ENCODE data around the gene ZNF664. TPM values are rescaled to one million over a fixed set of nuclear protein-coding genes. Genes with fewer than 3 reads are reported as not detected.

The ZNF664 gene
- total and polyA plus RNA-seq, 9 of the 15 experiments (the other 6 are each of a cell fraction or from before 2014, with no cell fraction given) = 3.3 to 101 (median 63.6) TPM

DNA sequence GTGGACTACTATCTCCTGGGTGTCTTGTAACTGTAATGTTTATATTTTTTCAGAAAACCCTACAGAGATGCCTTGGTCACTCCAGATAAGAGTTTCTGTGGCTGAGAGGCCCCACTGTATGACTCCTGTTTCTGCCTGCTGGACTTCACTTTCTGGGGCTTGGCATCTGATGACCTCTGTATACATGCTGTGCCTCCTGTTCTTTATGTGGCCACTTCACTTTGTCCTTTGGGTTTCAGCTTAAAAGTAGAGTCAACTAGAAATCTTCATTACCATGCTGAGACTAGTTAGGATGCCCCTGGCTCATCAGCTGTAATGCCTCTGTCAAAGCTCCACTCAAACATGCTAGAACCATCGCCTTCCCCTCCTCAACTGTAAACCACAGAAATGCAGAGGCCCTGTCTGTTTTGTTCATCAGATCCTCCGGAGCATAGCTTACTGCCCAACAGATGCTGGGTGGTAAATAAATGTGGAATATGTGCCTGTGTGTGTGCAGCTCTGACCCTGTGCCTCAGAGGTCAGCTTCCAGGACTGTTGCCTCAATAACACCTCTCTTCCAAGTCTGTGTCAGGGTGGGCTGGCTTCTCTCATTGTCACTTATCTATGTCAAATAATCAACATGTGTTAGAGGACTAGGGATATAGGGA, 25.5 kb downstream of the ZNF664 start (continued):
- TF ChIP-seq, protein P1, sequence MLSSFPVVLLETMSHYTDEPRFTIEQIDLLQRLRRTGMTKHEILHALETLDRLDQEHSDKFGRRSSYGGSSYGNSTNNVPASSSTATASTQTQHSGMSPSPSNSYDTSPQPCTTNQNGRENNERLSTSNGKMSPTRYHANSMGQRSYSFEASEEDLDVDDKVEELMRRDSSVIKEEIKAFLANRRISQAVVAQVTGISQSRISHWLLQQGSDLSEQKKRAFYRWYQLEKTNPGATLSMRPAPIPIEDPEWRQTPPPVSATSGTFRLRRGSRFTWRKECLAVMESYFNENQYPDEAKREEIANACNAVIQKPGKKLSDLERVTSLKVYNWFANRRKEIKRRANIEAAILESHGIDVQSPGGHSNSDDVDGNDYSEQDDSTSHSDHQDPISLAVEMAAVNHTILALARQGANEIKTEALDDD (IDR thresholded peaks at IDR 0.05) = peak; percentile 67
- TF ChIP-seq, protein P2, sequence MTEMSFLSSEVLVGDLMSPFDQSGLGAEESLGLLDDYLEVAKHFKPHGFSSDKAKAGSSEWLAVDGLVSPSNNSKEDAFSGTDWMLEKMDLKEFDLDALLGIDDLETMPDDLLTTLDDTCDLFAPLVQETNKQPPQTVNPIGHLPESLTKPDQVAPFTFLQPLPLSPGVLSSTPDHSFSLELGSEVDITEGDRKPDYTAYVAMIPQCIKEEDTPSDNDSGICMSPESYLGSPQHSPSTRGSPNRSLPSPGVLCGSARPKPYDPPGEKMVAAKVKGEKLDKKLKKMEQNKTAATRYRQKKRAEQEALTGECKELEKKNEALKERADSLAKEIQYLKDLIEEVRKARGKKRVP (CRISPR knock-in tag; IDR thresholded peaks at IDR 0.05) = peak; percentile 24; the same call in 1 of the 2 replicates
- TF ChIP-seq NCOR1 (IDR thresholded peaks at IDR 0.05) (peak; percentile 49; the same call in 1 of the 2 replicates), NFXL1 (CRISPR knock-in tag; IDR thresholded peaks at IDR 0.05) (no peak), ZNF764 (CRISPR knock-in tag; IDR thresholded peaks at IDR 0.05; ENCODE audit: low read depth) (no peak), ZNF77 (CRISPR knock-in tag; IDR thresholded peaks at IDR 0.05) (no peak), KLF6 (CRISPR knock-in tag; IDR thresholded peaks at IDR 0.05; ENCODE audit: borderline replicate concordance) (no peak), SREBF2 (CRISPR knock-in tag; IDR thresholded peaks at IDR 0.05) (no peak), NCOA2 (IDR thresholded peaks at IDR 0.05; ENCODE audit: partially characterized antibody in 2 of 2) (no peak), RNF2 (IDR thresholded peaks at IDR 0.05) (0 out of 2 replicates have a peak, but pooled peaks have one; percentile 23), MAFK (IDR thresholded peaks at IDR 0.05; ENCODE audit: low read length) (no peak), TCF3 (CRISPR knock-in tag; IDR thresholded peaks at IDR 0.05) (peak; percentile 73), ZNF785 (CRISPR knock-in tag; IDR thresholded peaks at IDR 0.05) (no peak; the same call in 1 of the 2 replicates), CREBBP (IDR thresholded peaks at IDR 0.05; ENCODE audit: low read depth, low read length) (no peak), ARID1B (IDR thresholded peaks at IDR 0.05) (peak; percentile 60), CBFA2T3 (IDR thresholded peaks at IDR 0.05) (peak; percentile 75), ARNT (IDR thresholded peaks at IDR 0.05) (no peak), CTBP1 (IDR thresholded peaks at IDR 0.05; ENCODE audit: borderline replicate concordance) (no peak), HNRNPH1 (optimal IDR thresholded peaks at IDR 0.05; ENCODE audit: low read depth, low read length) (no peak)
- TF ChIP-seq, protein P3, sequence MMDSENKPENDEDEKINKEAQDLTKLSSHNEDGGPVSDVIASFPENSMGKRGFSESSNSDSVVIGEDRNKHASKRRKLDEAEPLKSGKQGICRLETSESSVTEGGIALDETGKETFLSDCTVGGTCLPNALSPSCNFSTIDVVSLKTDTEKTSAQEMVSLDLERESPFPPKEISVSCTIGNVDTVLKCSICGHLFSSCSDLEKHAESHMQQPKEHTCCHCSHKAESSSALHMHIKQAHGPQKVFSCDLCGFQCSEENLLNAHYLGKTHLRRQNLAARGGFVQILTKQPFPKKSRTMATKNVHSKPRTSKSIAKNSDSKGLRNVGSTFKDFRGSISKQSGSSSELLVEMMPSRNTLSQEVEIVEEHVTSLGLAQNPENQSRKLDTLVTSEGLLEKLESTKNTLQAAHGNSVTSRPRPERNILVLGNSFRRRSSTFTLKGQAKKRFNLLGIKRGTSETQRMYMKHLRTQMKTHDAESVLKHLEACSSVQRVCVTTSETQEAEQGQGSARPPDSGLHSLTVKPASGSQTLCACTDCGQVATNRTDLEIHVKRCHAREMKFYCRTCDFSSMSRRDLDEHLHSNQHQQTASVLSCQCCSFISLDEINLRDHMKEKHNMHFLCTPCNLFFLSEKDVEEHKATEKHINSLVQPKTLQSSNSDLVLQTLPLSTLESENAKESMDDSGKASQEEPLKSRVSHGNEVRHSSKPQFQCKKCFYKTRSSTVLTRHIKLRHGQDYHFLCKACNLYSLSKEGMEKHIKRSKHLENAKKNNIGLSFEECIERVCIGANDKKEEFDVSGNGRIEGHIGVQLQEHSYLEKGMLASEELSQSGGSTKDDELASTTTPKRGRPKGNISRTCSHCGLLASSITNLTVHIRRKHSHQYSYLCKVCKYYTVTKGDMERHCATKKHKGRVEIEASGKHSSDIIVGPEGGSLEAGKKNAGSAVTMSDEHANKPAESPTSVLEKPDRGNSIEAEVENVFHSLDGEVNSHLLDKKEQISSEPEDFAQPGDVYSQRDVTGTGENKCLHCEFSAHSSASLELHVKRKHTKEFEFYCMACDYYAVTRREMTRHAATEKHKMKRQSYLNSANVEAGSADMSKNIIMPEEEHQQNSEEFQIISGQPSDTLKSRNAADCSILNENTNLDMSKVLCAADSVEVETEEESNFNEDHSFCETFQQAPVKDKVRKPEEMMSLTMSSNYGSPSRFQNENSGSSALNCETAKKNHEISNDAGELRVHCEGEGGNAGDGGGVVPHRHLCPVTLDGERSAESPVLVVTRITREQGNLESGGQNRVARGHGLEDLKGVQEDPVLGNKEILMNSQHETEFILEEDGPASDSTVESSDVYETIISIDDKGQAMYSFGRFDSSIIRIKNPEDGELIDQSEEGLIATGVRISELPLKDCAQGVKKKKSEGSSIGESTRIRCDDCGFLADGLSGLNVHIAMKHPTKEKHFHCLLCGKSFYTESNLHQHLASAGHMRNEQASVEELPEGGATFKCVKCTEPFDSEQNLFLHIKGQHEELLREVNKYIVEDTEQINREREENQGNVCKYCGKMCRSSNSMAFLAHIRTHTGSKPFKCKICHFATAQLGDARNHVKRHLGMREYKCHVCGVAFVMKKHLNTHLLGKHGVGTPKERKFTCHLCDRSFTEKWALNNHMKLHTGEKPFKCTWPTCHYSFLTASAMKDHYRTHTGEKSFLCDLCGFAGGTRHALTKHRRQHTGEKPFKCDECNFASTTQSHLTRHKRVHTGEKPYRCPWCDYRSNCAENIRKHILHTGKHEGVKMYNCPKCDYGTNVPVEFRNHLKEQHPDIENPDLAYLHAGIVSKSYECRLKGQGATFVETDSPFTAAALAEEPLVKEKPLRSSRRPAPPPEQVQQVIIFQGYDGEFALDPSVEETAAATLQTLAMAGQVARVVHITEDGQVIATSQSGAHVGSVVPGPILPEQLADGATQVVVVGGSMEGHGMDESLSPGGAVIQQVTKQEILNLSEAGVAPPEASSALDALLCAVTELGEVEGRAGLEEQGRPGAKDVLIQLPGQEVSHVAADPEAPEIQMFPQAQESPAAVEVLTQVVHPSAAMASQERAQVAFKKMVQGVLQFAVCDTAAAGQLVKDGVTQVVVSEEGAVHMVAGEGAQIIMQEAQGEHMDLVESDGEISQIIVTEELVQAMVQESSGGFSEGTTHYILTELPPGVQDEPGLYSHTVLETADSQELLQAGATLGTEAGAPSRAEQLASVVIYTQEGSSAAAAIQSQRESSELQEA (IDR thresholded peaks at IDR 0.05; ENCODE audit: low read depth) = no peak
- TF ChIP-seq, protein P4, sequence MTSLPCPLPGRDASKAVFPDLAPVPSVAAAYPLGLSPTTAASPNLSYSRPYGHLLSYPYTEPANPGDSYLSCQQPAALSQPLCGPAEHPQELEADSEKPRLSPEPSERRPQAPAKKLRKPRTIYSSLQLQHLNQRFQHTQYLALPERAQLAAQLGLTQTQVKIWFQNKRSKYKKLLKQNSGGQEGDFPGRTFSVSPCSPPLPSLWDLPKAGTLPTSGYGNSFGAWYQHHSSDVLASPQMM (CRISPR knock-in tag; IDR thresholded peaks at IDR 0.05) = no peak
